NCI-H146 (cell line): Measurements from ENCODE around the gene MYOCOS.

Experiments
- DNase-seq: peaks from one replicate; lab custom pipeline; 2025; lab: John Stamatoyannopoulos, UW

Gene MYOCOS

GRCh38 chr1:171663036-171663853 lies 41.2 kb downstream of the MYOCOS start:
- DNase-seq: no peak

DNA sequence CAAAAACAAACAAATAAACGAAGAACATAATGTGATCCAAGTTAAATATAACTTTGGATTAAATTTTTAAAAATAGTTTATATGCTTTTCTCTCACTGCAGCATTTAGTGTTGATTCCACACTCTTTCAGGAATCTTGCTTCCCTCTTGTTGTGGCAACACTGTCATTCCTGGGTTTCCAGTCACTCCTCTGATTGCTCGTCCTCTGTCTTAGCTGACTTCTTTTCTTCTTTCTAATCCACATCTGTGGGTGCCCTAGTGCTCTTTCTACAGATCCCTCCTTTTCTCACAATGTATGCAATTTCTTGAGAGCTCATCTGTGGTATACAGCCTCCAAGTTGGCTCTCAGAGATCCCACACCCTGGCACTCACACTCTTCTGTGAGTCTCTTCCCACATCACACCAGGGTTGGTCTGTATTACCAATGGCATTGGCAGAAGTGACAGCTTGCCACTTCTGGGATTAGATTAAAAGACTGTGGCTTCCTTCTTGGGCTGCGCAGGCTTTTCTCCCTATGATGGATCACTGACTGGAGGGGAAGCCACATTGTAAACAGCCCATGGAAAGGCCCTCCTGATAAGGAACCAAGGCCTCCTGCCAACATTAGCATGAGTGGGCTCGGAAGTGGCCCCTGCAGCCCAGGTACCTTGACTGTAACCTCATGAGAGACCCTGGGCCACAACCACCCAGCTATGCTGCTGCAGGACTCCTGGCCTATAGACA lies 42.0 kb downstream of the MYOCOS start:
- DNase-seq: no peak

GRCh38 chr1:171664976-171665375 lies 42.9 kb downstream of the MYOCOS start:
- no peak for DNase-seq

DNA sequence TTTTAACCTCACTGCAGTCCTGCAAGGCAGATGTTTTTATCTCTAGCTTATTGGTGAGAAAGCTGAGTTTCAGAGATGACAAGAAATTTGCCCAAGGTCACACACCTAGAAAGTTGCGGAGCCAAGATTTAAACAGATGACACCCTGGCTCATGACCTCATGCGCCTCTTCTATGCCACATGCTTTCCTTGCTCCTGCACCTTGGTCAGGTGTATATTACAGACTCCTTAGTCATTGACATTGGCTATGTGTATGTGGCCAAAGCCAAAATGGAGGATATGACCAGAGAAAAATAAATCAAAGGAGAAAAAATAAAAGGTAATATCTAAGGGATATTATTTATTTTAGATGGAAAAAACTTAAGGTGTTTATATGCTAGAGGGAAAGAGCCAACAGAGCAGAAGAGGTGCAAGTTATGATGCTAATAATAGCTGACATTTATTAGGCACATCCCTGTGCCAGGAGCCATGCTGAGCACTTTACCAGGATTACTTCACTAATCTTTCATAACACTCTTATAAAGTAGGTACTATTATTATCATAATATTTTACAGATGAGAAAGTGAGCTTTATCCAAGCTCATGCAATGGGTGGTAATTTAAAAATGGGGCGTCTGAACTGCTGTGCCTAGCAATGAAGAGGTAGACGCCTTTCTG lies 44.2 kb downstream of the MYOCOS start:
- DNase-seq: no peak

DNA sequence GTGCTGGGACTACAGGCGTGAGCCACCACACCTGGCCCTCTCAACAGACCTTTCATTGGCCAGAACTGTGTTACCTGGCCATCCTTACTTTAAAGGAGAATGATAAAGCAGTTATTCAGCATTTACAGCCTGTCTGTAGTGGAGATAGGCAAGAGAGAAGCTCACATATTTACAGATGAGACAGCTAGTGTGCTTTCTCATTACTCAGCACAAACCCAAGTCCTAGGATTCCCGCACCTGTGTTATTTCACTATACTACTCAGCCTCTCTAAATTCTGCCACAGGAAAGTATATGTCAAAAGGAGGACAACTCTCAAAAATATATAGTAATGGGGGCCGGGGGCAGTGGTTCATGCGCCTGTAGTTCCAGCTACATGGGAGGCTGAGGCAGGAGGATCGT lies 46.3 kb downstream of the MYOCOS start:
- DNase-seq: no peak

- DNase-seq: no peak
Measured at GRCh38 chr1:171670739-171671138, 48.7 kb downstream of the MYOCOS start.

DNA sequence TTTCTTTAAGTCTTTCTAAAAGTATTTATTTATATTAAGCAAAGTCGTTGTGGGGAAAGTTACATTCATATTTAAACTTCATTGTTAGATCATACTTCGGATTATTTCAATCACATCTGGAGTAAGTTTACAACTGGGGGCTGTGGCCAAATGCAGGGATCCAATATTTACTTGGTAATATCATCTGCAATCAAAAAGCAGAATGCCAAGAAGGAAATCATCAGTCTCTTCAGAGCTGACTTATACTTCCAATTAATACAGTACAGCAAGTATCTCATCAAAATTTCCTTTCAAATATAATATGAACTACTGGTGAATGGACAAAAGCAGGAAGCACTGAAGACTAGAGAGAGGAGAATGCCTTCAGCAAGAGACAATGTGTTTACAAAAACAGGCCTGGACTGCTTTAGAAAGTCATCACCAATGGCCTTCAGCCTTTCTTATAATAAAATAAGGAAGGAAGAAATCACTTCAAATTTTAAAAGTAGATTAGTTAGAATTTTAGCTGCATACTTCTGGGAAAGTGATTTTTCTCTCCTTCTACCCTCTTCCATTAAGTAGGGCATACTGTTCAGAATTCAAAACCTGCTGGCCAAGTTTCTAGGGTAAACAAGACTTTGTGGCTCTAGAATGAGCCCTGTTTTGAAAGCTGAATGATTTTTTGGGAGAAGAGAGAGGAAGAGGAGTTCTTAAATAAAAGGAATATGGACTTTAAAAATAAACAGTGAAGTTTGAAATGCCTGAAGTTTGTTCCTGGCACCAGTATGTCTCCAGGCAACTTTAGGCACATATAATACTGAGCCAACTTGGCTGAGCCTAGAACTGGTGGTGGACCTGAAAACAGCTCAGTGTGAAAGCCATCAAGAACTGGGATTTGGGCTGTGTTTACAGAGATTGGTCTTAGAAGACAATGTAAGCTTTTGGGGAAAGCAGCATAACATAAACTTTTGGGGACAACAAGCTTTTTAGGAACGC lies 52.7 kb downstream of the MYOCOS start:
- DNase-seq: no peak
